Islet precursor cell (in vitro differentiated cells): Measurements from ENCODE around the gene LAMA2.

Experiments used
- DNase-seq: peaks from one replicate; pipeline ENCODE4 v3.0.0-alpha.2; 2018

Gene LAMA2

GRCh38 chr6:129279343-129280292 lies 396.7 kb downstream of the LAMA2 start:
- DNase-seq: no peak

GRCh38 chr6:129280293-129280644 lies 397.3 kb downstream of the LAMA2 start:
- no peak for DNase-seq

- no peak for DNase-seq
These were observed 397.8 kb downstream of the LAMA2 start for GRCh38 chr6:129280749-129281148.

- no peak for DNase-seq
These were observed 398.3 kb downstream of the LAMA2 start for GRCh38 chr6:129281168-129281796.

- DNase-seq: no peak
These were observed 399.1 kb downstream of the LAMA2 start for GRCh38 chr6:129282019-129282418.

GRCh38 chr6:129284225-129284624 lies 401.3 kb downstream of the LAMA2 start:
- DNase-seq: no peak

- no peak for DNase-seq
These were observed 404.6 kb downstream of the LAMA2 start for GRCh38 chr6:129287231-129288177.

- no peak for DNase-seq
These were observed 406.5 kb downstream of the LAMA2 start for GRCh38 chr6:129289442-129289841.

GRCh38 chr6:129292836-129293235 lies 409.9 kb downstream of the LAMA2 start:
- DNase-seq: no peak

GRCh38 chr6:129297592-129297991 lies 414.7 kb downstream of the LAMA2 start:
- DNase-seq: no peak

GRCh38 chr6:129302671-129303070 lies 419.7 kb downstream of the LAMA2 start:
- no peak for DNase-seq

- DNase-seq: no peak
These were observed 423.9 kb downstream of the LAMA2 start for GRCh38 chr6:129306826-129307225.

GRCh38 chr6:129307845-129308244 lies 424.9 kb downstream of the LAMA2 start:
- DNase-seq: no peak

- no peak for DNase-seq
These were observed 426.2 kb downstream of the LAMA2 start for GRCh38 chr6:129309154-129309553.

- no peak for DNase-seq
These were observed 429.9 kb downstream of the LAMA2 start for GRCh38 chr6:129312880-129313279.

GRCh38 chr6:129314575-129314974 lies 431.6 kb downstream of the LAMA2 start:
- DNase-seq: no peak

GRCh38 chr6:129317931-129318820 lies 435.2 kb downstream of the LAMA2 start:
- DNase-seq: peak; percentile 65

GRCh38 chr6:129320892-129321291 lies 438.0 kb downstream of the LAMA2 start:
- DNase-seq: no peak

- DNase-seq: peak; percentile 59
These were observed 438.4 kb downstream of the LAMA2 start for GRCh38 chr6:129321303-129321702.

GRCh38 chr6:129324345-129324744 lies 441.4 kb downstream of the LAMA2 start:
- DNase-seq: no peak

GRCh38 chr6:129329678-129330077 lies 446.7 kb downstream of the LAMA2 start:
- DNase-seq: no peak
